Activated gamma-delta T cell treated with anti-CD3 and anti-CD28 coated beads, Interleukin-2, amount 50 U/mL, for 16 hours (primary cell): Measurements from ENCODE around the gene GALNS.
A peak's percentile ranks its signal among the peaks of the same experiment; 100 is the strongest.
"Not testable (repeated sequence)": the region's sequence is repeated elsewhere in the genome, so short reads cannot be mapped to it uniquely, and the experiment has no call there.

Source experiments
- DNase-seq: peaks from one replicate; pipeline ENCODE4 v3.0.0-alpha.2; 2020; ENCODE audit warnings: low read depth

The GALNS gene

GRCh38 chr16:88804552-88805339 lies 52.0 kb downstream of the GALNS start:
- no peak for DNase-seq

GRCh38 chr16:88804173-88804551 lies 52.6 kb downstream of the GALNS start:
- DNase-seq = no peak

GRCh38 chr16:88803264-88803987 lies 53.3 kb downstream of the GALNS start, which contains the start of gene CDT1:
CDT1 (plus strand) TSS chr16:88803789; CDS start chr16:88803832, 43 bp downstream.
- DNase-seq = peak; percentile 76

- no peak for DNase-seq
These were observed 56.5 kb downstream of the GALNS start for GRCh38 chr16:88800277-88800592.

- DNase-seq = no peak
These were observed 57.0 kb downstream of the GALNS start for GRCh38 chr16:88799569-88800276.

GRCh38 chr16:88798772-88799455 lies 57.8 kb downstream of the GALNS start:
- no peak for DNase-seq

GRCh38 chr16:88798073-88798472 lies 58.7 kb downstream of the GALNS start:
- no peak for DNase-seq

- DNase-seq = no peak
These were observed 60.5 kb downstream of the GALNS start for GRCh38 chr16:88796278-88796677.

GRCh38 chr16:88793251-88793954 lies 63.3 kb downstream of the GALNS start:
- DNase-seq = no peak

GRCh38 chr16:88792668-88793250 lies 64.0 kb downstream of the GALNS start:
- DNase-seq = no peak

- DNase-seq = no peak
These were observed 64.6 kb downstream of the GALNS start for GRCh38 chr16:88792078-88792550.

GRCh38 chr16:88790312-88791211 lies 66.2 kb downstream of the GALNS start:
- DNase-seq = no peak

- no peak for DNase-seq
These were observed 67.2 kb downstream of the GALNS start for GRCh38 chr16:88789594-88789993.

GRCh38 chr16:88788749-88789148 lies 68.0 kb downstream of the GALNS start:
- not testable (repeated sequence) for DNase-seq

GRCh38 chr16:88787579-88788314 lies 69.0 kb downstream of the GALNS start:
- no peak for DNase-seq

GRCh38 chr16:88785106-88785924 lies 71.4 kb downstream of the GALNS start, which contains the start of gene PIEZO1:
PIEZO1 (minus strand) TSS chr16:88785220; CDS start chr16:88784964, 256 bp downstream.
- peak; percentile 73 for DNase-seq

- no peak for DNase-seq
These were observed 72.0 kb downstream of the GALNS start for GRCh38 chr16:88784856-88785105.

GRCh38 chr16:88784074-88784855 lies 72.5 kb downstream of the GALNS start:
- no peak for DNase-seq
